K562 (cell line): ENCODE data around the gene RNF168. TPM values are rescaled to one million over a fixed set of nuclear protein-coding genes. Genes with fewer than 3 reads are reported as not detected.

Experiments used
- CBX1 ChIP-seq: sonication (generic); IDR thresholded peaks from 2 replicates; pipeline ENCODE4 v1.6.1; 2016; ENCODE audit warnings: antibody characterized with exemption, low read depth, mild to moderate bottlenecking
- CREB1 ChIP-seq, 2 experiments: sonication (generic) in 1 of 2; formaldehyde crosslinking in 1 of 2; IDR thresholded peaks; 2 replicates each; pipeline versions ENCODE4 v1.6.1 to v1.8.0; 2012 to 2022; ENCODE audit warnings: inconsistent platforms in 1 of 2, mild to moderate bottlenecking in 1 of 2, missing genetic modification reagents in 1 of 2, moderate library complexity in 1 of 2
- FOXA1 ChIP-seq: fragments of 450-650 bp; IDR thresholded peaks from 2 replicates; pipeline ENCODE4 v1.6.1; 2016; ENCODE audit warnings: mild to moderate bottlenecking, borderline replicate concordance
- FOXK2 ChIP-seq, 2 experiments: fragments of 450-650 bp; IDR thresholded peaks in 1 of 2; conservative IDR thresholded peaks in 1 of 2; 2 replicates each; pipeline ENCODE4 v1.6.1; 2016; ENCODE audit warnings: low read depth in 2 of 2, mild to moderate bottlenecking in 1 of 2
- FOXP1 ChIP-seq: sonication (generic); formaldehyde crosslinking; IDR thresholded peaks from 2 replicates; pipeline ENCODE4 v1.8.0; 2022; ENCODE audit warnings: mild to moderate bottlenecking, missing genetic modification reagents
- GABPB1 ChIP-seq: sonication (generic); formaldehyde crosslinking; IDR thresholded peaks from 2 replicates; pipeline ENCODE4 v1.8.0; 2022; ENCODE audit warnings: mild to moderate bottlenecking, missing genetic modification reagents
- HDAC3 ChIP-seq: fragments of 450-650 bp; IDR thresholded peaks from 2 replicates; pipeline ENCODE4 v1.6.1; 2018; ENCODE audit warnings: borderline replicate concordance, mild to moderate bottlenecking, moderate library complexity; ENCODE audit not compliant: partially characterized antibody
- HMGN3 ChIP-seq: IDR thresholded peaks from 2 replicates; pipeline ENCODE4 v1.6.1; 2011; ENCODE audit warnings: borderline replicate concordance, low read depth, mild to moderate bottlenecking, mixed read lengths, low read length; ENCODE audit not compliant: insufficient read length; ENCODE audit errors: extremely low read depth
- JUN ChIP-seq, 2 experiments: sonication (generic) in 1 of 2; formaldehyde crosslinking in 1 of 2; IDR thresholded peaks; 2 replicates each; pipeline versions ENCODE4 v1.6.1 to v1.8.0; 2012 to 2022; ENCODE audit warnings: borderline replicate concordance in 2 of 2, mild to moderate bottlenecking in 2 of 2, improper control_type of control experiment in 1 of 2, low read depth in 1 of 2, low read length in 1 of 2, missing genetic modification reagents in 1 of 2
- L3MBTL2 ChIP-seq: fragments of 450-650 bp; IDR thresholded peaks from 2 replicates; pipeline ENCODE4 v1.6.1; 2016; ENCODE audit warnings: mild to moderate bottlenecking, moderate library complexity
- MTA2 ChIP-seq: fragments of 450-650 bp; IDR thresholded peaks from 2 replicates; pipeline ENCODE4 v1.6.1; 2016; ENCODE audit warnings: low read depth
- MXI1 ChIP-seq: IDR thresholded peaks from 2 replicates; pipeline ENCODE4 v1.6.1; 2011; ENCODE audit warnings: low read depth, mild to moderate bottlenecking, improper control_type of control experiment, low read length
- NFE2 ChIP-seq: IDR thresholded peaks from 2 replicates; pipeline ENCODE4 v1.6.1; 2014; ENCODE audit warnings: antibody characterized with exemption, low read depth
- POLR2A ChIP-seq: fragments of 450-650 bp; conservative IDR thresholded peaks from 2 replicates; pipeline ENCODE4 v1.6.1; 2016
- POLR2AphosphoS5 ChIP-seq: IDR thresholded peaks from 2 replicates; pipeline ENCODE4 v1.6.1; 2011; ENCODE audit warnings: mild to moderate bottlenecking, low read depth, low read length, moderate library complexity; ENCODE audit not compliant: control insufficient read depth, insufficient read depth
- SIN3A ChIP-seq, 2 experiments: fragments of 150-350 bp in 1 of 2; IDR thresholded peaks; 2 replicates each; pipeline ENCODE4 v1.6.1; 2011 to 2016; ENCODE audit warnings: borderline replicate concordance in 2 of 2, low read depth in 2 of 2, low read length in 2 of 2, mild to moderate bottlenecking in 2 of 2, moderate library complexity in 2 of 2; ENCODE audit not compliant: control insufficient read depth in 1 of 2
- SPI1 ChIP-seq: IDR thresholded peaks from 2 replicates; pipeline ENCODE4 v1.6.1; 2011; ENCODE audit warnings: low read depth, low read length, control low read depth, borderline replicate concordance
- TCF3 ChIP-seq: sonication (generic); formaldehyde crosslinking; IDR thresholded peaks from 2 replicates; pipeline ENCODE4 v1.4.0; 2020; ENCODE audit warnings: mild to moderate bottlenecking, missing genetic modification reagents
- ZNF146 ChIP-seq: IDR thresholded peaks from one replicate; pipeline ENCODE4 v1.6.1; 2018; ENCODE audit warnings: missing compliant biosample characterization; ENCODE audit not compliant: unreplicated experiment
- ZNF263 ChIP-seq: sonication (generic); formaldehyde crosslinking; IDR thresholded peaks from 2 replicates; pipeline ENCODE4 v1.8.0; 2022; ENCODE audit warnings: mild to moderate bottlenecking, missing genetic modification reagents, borderline replicate concordance
- polyA plus RNA-seq, 8 experiments: library from polyadenylated mRNA; depleted of rRNA in 4 of 8; stranded (reverse) in 5 of 8; unstranded in 3 of 8; fragments of >200 nt; fragmentation: Nextera tagmentation in 2 of 8; fragmentation: Illumina TruSeq in 1 of 8; extraction: Ambion mirVana in 2 of 8; extraction: Trizol in 1 of 8; gene quantifications; 2 replicates each; pipeline versions ENCODE4 v1.2.1 to v1.2.3, GENCODE V29; 2011 to 2014; ENCODE audit warnings: inconsistent platforms in 1 of 8, missing spikeins in 1 of 8
- total RNA-seq, 7 experiments: library from RNA; depleted of rRNA in 6 of 7; stranded (reverse); fragments of >200 nt in 6 of 7; fragmentation: Illumina TruSeq in 2 of 7; extraction: Trizol in 2 of 7; gene quantifications; 2 replicates each; pipeline versions ENCODE4 v1.2.1 to v1.2.3, GENCODE V29; 2011 to 2021; ENCODE audit warnings: low replicate concordance in 1 of 7
- TF ChIP-seq, protein P1 (sequence below): IDR thresholded peaks from 2 replicates; pipeline ENCODE4 v1.6.1; 2011; ENCODE audit warnings: borderline replicate concordance, low read depth, mild to moderate bottlenecking, moderate library complexity, low read length; ENCODE audit not compliant: insufficient read depth, poor library complexity, severe bottlenecking
- TF ChIP-seq, protein P2 (sequence below): sonication (generic); formaldehyde crosslinking; IDR thresholded peaks from 2 replicates; pipeline ENCODE4 v1.8.0; 2022; ENCODE audit warnings: missing genetic modification reagents, mild to moderate bottlenecking, borderline replicate concordance

The RNF168 gene
- total and polyA plus RNA-seq, 9 of the 15 experiments (the other 6 are each of a cell fraction or from before 2014, with no cell fraction given) = 6.0 to 32.1 (median 16.6) TPM

DNA sequence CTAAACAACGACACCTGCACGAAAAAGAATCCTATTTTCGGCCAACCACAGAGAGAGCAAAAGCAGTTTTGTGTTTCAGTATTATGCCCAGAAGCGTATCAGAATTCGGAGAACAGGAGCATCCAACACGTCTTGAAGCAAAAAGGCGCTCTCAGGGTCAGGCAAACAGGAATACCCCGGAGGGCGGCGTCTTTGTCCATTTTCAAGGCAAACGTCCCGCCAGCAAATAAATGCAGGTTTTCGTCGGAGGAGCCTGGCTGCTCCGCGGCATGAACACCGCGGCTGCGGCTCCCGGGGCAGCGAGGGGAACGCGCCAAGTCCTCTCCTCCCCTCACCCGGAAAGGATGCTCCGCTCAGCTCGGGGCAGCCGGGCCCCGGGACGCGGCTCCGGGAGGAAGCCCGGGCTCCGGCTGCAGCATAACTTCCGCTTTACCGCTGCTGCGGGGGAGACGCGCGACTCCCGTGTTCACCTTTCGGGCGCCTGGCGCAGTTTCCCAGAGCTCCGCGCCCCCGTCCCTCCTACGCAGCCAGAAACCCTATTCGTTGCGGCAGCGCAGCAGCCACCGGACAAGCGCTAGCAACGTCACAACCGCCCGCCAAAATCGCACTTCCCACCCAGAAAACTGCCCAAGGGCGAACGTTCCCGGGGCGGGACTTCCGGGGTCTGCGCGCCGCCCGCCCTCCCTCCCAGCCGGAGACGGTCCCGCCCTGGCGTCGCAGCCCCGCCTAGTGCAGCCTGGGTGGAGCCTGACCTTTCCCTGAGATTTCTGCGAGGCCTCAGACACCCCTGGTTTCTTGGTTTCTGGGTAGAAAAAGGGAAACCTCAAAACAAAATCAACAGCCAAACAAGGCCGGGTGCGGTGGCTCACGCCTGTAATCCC lies at the start of gene RNF168 (continued):
- TF ChIP-seq SIN3A (IDR thresholded peaks at IDR 0.05; ENCODE audit: borderline replicate concordance in 2 of 2, control insufficient read depth in 1 of 2, low read depth in 2 of 2, low read length in 2 of 2) (0 out of 4 replicates have a peak, but pooled peaks of 1 of the 2 experiments have one; percentile 61), TCF3 (peak; percentile 64), NFE2 (peak; percentile 21; the same call in 1 of the 2 replicates), JUN (IDR thresholded peaks at IDR 0.05; ENCODE audit: borderline replicate concordance, low read depth, low read length) (no peak), JUN (CRISPR knock-in tag; IDR thresholded peaks at IDR 0.05; ENCODE audit: borderline replicate concordance) (no peak), CBX1 (0 out of 2 replicates have a peak, but pooled peaks have one; percentile 39), ZNF146 (CRISPR knock-in tag) (no peak), ZNF263 (CRISPR knock-in tag) (peak; percentile 36; the same call in 1 of the 2 replicates), FOXK2 (conservative IDR thresholded peaks at IDR 0.05 in 1 of 2, IDR thresholded peaks at IDR 0.05 in 1 of 2; ENCODE audit: low read depth in 2 of 2) (peak in 1 of 2 experiments; percentile 52; a peak in 2 of 4 replicates), POLR2AphosphoS5 (peak; percentile 83), FOXA1 (no peak), CREB1 (IDR thresholded peaks at IDR 0.05) (peak; percentile 94), CREB1 (CRISPR knock-in tag; IDR thresholded peaks at IDR 0.05) (peak; percentile 94), HDAC3 (peak; percentile 88), MTA2 (peak; percentile 30; the same call in 1 of the 2 replicates), POLR2A (peak; percentile 92), MXI1 (peak; percentile 64; the same call in 1 of the 2 replicates), HMGN3 (peak; percentile 99), SPI1 (peak; percentile 76), FOXP1 (CRISPR knock-in tag) (peak; percentile 21; the same call in 1 of the 2 replicates), GABPB1 (CRISPR knock-in tag) (peak; percentile 94), L3MBTL2 (peak; percentile 63)
- TF ChIP-seq, protein P1, sequence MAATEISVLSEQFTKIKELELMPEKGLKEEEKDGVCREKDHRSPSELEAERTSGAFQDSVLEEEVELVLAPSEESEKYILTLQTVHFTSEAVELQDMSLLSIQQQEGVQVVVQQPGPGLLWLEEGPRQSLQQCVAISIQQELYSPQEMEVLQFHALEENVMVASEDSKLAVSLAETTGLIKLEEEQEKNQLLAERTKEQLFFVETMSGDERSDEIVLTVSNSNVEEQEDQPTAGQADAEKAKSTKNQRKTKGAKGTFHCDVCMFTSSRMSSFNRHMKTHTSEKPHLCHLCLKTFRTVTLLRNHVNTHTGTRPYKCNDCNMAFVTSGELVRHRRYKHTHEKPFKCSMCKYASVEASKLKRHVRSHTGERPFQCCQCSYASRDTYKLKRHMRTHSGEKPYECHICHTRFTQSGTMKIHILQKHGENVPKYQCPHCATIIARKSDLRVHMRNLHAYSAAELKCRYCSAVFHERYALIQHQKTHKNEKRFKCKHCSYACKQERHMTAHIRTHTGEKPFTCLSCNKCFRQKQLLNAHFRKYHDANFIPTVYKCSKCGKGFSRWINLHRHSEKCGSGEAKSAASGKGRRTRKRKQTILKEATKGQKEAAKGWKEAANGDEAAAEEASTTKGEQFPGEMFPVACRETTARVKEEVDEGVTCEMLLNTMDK = peak; percentile 11
- TF ChIP-seq, protein P2, sequence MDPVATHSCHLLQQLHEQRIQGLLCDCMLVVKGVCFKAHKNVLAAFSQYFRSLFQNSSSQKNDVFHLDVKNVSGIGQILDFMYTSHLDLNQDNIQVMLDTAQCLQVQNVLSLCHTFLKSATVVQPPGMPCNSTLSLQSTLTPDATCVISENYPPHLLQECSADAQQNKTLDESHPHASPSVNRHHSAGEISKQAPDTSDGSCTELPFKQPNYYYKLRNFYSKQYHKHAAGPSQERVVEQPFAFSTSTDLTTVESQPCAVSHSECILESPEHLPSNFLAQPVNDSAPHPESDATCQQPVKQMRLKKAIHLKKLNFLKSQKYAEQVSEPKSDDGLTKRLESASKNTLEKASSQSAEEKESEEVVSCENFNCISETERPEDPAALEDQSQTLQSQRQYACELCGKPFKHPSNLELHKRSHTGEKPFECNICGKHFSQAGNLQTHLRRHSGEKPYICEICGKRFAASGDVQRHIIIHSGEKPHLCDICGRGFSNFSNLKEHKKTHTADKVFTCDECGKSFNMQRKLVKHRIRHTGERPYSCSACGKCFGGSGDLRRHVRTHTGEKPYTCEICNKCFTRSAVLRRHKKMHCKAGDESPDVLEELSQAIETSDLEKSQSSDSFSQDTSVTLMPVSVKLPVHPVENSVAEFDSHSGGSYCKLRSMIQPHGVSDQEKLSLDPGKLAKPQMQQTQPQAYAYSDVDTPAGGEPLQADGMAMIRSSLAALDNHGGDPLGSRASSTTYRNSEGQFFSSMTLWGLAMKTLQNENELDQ = no peak
